GM21390 (cell line): Measurements from ENCODE around the gene NOVA2.
"Not testable (repeated sequence)": the region's sequence is repeated elsewhere in the genome, so short reads cannot be mapped to it uniquely, and the experiment has no call there.

Source experiments
- ATAC-seq: cut with Tn5 transposase; IDR thresholded peaks from one replicate; pipeline ENCODE4 v1.9.1; 2021; ENCODE audit not compliant: unreplicated experiment

The NOVA2 gene

DNA sequence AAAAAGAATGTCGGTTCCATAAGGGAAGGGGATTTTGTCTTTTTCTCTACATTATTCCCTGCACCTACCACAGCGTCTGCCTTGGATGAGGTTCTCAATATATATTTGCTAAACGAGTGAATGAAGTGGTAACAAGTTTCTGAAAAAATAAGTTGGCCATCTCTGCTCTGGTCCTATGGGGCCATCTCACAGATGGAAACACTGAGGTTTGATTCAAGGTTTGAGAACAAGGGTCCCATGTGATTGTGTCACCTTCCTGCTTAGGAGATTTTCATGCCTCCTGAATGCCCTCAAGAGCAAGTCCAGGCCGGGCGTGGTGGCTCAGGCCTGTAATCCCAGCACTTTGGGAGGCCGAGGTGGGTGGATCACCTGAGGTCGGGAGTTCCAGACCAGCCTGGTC lies 74.4 kb downstream of the NOVA2 start:
- ATAC-seq = no peak

DNA sequence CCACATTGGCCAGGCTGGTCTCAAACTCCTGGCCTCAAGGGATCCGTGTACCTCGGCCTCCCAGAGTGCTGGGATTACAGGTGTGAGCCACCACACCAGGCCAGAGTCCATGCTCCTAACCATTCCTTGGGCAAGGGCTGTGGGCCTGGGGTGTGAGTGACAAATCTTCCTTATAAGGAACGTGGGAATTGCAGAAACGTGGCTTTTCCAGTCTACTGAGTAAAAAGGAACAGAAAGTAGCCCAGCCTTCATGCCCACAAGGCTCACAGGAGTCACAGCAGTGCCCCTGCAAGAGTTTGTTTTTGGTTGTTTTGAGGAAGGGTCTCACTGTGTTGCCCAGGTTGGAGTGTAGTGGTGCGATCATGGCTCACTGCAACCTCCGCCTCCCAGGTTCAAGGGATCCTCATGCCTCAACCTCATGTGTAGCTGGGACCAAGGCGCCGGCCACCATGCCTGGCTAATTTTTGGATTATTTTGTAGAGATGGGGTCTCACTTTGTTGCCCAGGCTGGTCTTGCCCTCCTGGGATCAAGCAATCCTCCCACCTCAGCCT lies 76.3 kb downstream of the NOVA2 start:
- ATAC-seq = no peak

DNA sequence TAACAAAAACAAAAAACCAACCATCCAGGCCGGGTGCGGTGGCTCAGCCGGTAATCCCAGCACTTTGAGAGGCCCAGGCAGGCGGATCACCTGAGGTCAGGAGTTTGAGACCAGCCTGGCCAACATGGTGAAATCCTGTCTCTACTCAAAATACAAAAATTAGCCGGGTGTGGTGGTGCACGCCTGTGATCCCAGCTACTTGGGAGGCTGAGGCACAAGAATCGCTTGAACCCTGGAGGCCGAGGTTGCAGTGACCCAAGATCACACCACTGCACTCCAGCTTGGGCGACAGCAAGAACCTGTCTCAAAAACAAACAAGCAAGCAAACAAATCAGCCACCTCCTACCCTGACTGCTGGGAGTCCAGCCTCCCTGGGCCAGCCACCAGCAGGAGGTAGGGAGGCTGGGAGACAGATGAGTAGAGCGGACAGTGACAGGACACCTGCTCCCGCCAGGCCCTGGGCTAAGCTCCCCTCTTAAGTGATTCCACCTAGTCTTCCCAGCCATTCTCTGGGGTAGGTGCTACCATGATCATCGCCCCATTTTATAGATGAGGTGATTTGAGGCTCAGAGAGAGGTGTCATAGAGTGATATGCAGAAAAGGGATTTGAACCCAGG lies 77.6 kb downstream of the NOVA2 start:
- not testable (repeated sequence) for ATAC-seq

DNA sequence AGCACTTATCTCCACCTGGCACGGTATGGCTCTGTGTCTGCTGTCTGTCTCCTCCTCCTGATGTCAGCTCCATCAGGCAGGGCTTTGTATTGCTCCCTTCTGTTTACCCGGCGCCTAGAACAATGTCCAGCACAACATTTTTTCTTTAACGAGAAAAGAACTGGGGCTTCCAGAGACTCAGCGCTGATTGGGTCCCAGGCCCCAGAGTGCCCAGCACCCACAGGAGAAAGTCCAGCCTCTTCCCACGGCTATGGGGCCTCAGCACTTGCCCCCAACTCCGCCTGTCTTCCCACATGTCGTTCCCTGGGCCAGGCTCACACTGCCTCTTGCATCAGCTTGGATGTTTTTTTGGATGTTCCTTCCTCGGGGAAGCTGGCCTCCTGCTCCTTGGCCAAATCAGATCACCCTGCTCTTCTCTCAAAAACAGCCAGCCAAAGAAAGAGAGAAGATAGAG lies 78.1 kb downstream of the NOVA2 start:
- ATAC-seq = no peak

DNA sequence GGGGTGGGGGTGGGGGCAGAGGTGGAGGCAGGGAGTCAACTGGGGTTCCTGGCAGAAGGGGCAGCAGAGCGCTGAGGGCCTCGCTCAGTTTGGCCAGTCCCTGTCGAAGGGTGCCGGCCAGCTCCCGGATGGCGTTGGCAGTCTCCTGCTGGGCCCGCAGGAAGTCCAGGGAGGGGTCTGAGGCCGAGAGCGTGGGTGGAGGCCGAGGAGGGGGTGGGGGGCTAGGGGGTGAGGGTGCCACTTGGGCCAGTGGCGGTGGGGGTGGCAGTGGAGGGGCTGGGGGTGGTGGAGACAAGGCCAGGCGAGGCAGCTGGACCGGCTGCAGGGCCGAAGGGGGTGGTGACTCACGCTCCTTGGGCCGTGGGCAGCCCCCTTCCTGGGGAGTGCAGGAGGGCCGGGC lies 82.8 kb downstream of the NOVA2 start:
- no peak for ATAC-seq

DNA sequence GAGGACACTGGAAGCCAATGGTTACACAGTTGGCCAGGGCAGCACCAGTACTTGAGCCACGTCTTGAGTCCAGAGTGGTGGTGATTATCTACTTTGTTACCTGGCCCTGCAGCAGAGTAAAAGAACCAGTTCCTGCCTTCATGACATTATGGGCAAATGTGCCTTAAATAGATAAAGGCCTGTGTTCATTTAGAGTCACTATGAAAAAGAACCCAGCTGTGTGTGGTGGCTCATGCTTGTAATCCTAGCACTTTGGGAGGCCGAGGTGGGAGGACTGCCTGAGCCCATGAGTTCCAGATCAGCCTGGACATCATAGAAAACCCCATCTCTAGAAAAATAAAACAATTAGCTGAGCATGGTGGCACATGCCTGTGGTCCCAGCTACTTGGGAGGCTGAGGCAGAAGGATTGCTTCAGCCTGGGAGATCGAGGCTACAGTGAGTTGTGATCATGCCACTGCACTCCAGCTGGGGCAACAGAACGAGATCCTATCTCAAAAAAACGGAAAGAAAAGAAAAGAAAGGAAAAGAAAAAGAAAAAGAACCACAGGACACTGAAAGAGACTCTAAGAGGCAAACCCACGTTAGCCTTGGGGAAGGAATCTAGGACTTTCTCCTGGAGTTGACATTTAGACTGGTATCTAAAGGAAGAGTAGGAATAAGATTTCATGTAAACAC lies 84.3 kb downstream of the NOVA2 start:
- no peak for ATAC-seq

DNA sequence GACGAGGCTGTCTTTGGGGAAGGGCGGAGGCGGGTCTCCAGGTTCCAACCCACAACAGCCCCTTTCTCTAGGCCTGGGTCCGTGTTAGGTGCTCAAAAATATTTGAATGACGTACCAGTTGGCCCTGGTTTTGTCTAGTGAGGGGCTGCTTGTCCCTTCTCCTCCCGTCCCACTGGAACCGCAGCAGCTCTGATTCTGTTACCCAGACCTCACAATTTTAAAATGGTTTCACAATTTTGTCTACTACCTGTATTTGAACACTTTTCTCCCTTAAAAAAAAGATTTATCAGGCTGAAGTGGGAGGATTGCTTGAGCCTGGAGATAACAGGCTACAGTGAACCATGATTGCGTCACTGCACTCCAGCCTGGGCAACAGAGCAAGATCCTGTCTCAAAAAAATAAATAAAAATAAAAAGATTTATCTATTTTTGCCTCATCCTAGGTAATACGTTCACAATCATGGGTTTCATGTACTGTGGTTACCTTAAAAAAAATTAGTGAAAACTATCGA lies 86.4 kb downstream of the NOVA2 start:
- ATAC-seq = no peak

DNA sequence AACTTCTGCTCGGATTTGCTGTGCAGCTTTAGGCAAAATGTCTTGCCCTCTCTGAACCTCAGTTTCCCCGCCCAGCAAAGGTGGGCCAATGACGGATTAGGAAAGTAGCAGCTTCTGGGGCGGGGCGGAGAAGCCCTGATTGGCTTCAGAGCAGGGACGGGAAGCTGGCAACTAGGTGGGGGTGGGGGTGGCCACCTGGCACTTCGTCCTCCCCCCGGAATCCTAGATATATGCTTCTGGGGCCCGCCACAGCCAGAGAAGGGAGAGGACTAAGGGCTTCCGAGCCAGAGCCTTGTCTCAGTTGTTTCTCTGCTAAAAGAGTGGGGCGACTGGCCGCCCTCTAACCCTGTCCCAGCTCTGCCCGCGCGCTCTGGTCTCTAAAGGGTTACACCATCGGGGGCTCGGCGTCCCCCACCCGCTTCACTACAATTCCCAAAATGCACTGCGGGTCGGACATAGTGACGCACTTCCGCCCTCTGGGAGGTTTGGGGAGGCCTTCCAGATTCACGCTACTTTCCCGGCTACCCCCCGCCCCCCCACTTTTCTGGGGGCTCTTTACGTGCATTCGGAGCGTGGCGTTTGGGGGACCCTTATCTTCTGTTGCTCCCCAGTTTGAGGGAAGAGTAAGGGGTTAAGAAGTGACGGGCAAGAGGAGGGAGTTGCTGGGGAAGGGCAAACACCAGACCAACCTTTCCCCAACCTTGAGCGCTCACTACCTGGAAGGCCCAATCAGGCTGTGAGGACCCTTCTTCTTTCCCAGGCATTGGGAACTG lies 87.1 kb downstream of the NOVA2 start:
- peak; percentile 50 for ATAC-seq

DNA sequence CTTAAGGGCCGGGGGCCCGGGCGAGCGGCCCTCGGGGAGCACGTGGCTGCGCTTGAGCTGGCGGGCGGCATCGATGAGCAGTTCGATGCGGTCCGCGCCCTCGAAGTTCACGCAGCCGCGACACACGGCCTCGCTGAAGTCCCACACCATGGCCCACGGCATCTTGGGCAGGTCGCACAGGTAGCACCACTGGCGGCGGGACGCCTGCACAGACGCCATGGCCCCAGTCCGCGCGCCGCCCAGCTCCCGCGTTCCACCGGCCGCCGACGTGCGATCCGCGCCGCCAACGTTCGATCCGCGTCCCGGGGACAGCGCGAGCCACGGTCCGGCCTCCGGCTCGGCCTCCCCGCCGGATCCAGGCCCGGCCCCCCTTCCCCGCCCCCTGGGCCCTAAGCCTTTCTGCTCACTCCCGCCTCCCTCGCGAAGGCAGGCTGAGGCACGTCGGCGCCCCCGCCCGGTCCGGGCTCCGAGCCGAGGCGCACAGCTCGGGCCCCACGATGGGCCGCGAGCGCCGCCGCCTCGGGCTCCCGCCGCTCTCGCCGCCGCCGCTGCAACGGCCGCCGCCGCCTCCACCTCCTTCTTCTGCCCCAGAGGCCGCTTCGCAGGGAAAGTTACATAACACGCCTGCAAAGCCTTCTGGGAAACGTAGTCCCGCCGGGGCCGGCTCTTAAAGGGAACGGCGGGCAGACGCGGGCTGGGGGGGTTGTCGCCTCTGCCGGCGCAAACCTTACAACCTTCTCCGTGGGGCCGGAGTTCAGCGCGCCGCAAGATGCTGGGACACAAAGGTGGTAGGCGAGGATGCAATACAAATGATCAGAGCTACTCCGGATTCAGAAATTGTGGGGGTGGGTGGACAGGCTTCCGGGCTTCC lies 87.9 kb downstream of the NOVA2 start, which contains the start of gene IRF2BP1:
IRF2BP1 (minus strand) TSS at position 586 of the 871 bp plus-strand sequence; CDS start at position 219, 367 bp downstream.
- peak; percentile 48 for ATAC-seq

DNA sequence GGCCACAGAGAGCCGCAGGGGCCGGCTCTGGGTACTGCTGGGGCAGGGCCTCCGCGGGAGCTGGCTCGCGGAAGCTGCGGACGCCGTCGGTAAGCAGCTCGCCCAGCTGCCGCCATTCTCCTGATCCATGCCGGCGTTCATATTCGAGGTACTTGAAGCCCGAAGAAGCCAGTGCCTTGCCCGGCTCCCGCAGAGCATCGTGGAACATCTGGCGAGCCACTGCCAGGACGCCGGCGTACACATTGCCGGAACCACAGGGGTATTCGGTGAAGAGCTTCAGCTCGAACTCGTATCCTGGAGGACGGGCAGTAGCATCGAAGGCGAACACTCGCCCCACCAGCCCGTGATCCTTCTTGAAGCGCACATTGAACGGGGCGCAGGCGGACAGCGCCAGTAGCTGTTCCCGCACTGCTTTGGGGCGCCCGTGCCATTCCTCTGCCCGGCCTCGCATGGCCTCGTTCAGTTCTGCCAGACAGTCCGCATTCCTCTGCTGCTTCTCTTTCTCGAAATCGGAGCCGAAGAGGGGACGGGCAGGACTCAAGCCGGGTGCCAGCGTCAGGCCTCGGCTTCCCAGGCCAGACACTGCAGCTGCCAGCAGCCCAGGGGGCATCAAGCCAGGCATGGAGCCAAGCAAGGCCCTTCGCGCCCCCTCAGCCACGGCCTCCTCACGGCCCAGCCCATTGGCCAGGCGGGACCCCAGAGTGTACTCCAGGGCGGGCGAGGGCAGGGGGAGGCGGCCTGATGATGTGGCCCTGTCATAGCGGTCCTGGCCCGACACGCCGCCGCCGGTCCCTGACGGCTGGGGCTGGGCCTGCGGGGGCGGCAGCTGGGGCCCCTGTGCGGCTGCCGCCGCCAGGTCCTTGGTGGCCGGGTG lies 88.7 kb downstream of the NOVA2 start:
- ATAC-seq = no peak

DNA sequence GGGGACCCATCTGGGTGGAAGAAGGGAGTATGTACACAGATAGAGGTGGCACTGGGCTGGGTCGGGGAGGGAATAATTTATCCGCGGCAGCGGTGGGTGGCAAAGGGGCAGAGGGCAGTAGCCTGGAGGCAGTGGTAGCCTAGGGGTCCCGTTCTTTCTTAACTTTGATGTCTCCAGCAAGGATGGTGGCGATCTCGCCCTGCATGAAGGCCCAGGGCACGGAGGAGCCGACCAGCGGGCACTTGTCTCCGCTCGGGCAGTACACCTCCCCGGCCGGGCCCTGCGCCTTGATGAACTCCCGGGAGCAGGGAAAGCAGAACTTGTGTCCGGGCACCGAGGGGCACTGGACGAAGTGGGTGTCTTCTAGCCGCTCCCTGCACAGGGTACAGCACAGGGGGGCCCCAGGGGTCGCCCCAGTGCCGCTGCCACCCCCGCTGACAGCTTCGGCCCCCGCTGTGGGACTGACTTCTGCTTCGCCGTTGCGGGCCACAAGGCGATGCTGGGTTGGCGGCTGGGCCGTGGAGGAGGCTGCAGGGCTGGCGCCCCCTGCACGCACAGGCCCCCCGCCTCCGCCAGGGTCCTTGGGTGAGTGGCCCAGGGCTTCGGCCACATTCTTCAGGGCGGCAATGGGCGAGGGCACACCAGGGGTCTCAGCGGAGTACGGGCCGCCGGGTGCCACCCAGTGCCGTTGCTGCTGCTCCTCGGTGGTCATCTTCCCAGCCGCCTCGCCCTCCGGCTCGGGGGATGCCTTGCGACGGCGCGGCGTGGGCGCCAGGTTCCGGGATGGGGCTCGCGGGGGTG lies 89.6 kb downstream of the NOVA2 start:
- ATAC-seq = no peak
